HG03045 (cell line): ENCODE results near the gene DAB2IP.
"Not testable (repeated sequence)": the region's sequence is repeated elsewhere in the genome, so short reads cannot be mapped to it uniquely, and the experiment has no call there.

ENCODE experiments used
- ATAC-seq: cut with Tn5 transposase; IDR thresholded peaks from one replicate; pipeline ENCODE4 v1.9.1; 2021; ENCODE audit warnings: mild to moderate bottlenecking, moderate library complexity; ENCODE audit not compliant: unreplicated experiment

The DAB2IP gene

GRCh38 chr9:121741228-121741918, 89.9 kb downstream of the DAB2IP start:
- no peak for ATAC-seq

- ATAC-seq, result not testable (repeated sequence)
Observed at GRCh38 chr9:121741919-121742283, 90.5 kb downstream of the DAB2IP start.

- no peak for ATAC-seq
Observed at GRCh38 chr9:121742923-121743322, 91.5 kb downstream of the DAB2IP start.

GRCh38 chr9:121743441-121744001, 92.1 kb downstream of the DAB2IP start:
- ATAC-seq, result no peak

- no peak for ATAC-seq
Observed at GRCh38 chr9:121744002-121744686, 92.7 kb downstream of the DAB2IP start.

GRCh38 chr9:121744687-121745395, 93.4 kb downstream of the DAB2IP start:
- no peak for ATAC-seq

GRCh38 chr9:121745396-121745695, 93.9 kb downstream of the DAB2IP start:
- no peak for ATAC-seq

GRCh38 chr9:121746411-121746810, 95.0 kb downstream of the DAB2IP start:
- no peak for ATAC-seq

- no peak for ATAC-seq
Observed at GRCh38 chr9:121746866-121747265, 95.4 kb downstream of the DAB2IP start.

- ATAC-seq, result no peak
Observed at GRCh38 chr9:121748074-121748473, 96.6 kb downstream of the DAB2IP start.

GRCh38 chr9:121748727-121749423, 97.4 kb downstream of the DAB2IP start:
- no peak for ATAC-seq

GRCh38 chr9:121749614-121750013, 98.2 kb downstream of the DAB2IP start:
- no peak for ATAC-seq

- no peak for ATAC-seq
Observed at GRCh38 chr9:121750259-121750714, 98.9 kb downstream of the DAB2IP start.

GRCh38 chr9:121750715-121751623, 99.5 kb downstream of the DAB2IP start:
- ATAC-seq, result no peak

GRCh38 chr9:121751686-121752445, 100.4 kb downstream of the DAB2IP start:
- ATAC-seq, result no peak

- no peak for ATAC-seq
Observed at GRCh38 chr9:121752929-121753328, 101.5 kb downstream of the DAB2IP start.

GRCh38 chr9:121753802-121754654, 102.6 kb downstream of the DAB2IP start:
- ATAC-seq, result no peak

GRCh38 chr9:121754655-121755436, 103.4 kb downstream of the DAB2IP start:
- ATAC-seq, result no peak
